ENCODE data around the gene AVPI1. TPM values are rescaled to one million over a fixed set of nuclear protein-coding genes. Genes with fewer than 3 reads are reported as not detected.

AVPI1 gene
- total RNA-seq, 1 donor from 2014 or later, result 6.5 TPM

GRCh38 chr10:97666992-97667391, 20.0 kb downstream of the AVPI1 start:
- TF ChIP-seq CTCF (IDR thresholded peaks at IDR 0.05), result no peak
- DNase-seq (ENCODE audit: low spot score), result no peak
- Mint-ChIP-seq H3K4me3 (ENCODE audit: unreplicated experiment) (no peak overlapping the region), H3K27me3 (ENCODE audit: low read depth) (no peaks in the 10 kb centered on the region), H3K9me3 (ENCODE audit: low read depth) (no peaks in the 10 kb centered on the region), H3K4me1 (ENCODE audit: low read depth) (no peaks in the 10 kb centered on the region), H3K27ac (ENCODE audit: unreplicated experiment) (no peak overlapping the region), H3K36me3 (ENCODE audit: low read depth) (peaks cover 37% of the 10 kb centered on the region)

GRCh38 chr10:97664282-97664850, 22.7 kb downstream of the AVPI1 start:
- DNase-seq (ENCODE audit: low spot score), result no peak
- Mint-ChIP-seq H3K36me3 (ENCODE audit: low read depth) (peaks cover 38% of the 10 kb centered on the region), H3K27me3 (ENCODE audit: low read depth) (no peaks in the 10 kb centered on the region), H3K4me3 (ENCODE audit: unreplicated experiment) (no peak overlapping the region), H3K9me3 (ENCODE audit: low read depth) (no peaks in the 10 kb centered on the region), H3K27ac (ENCODE audit: unreplicated experiment) (no peak overlapping the region), H3K4me1 (ENCODE audit: low read depth) (peaks cover 4% of the 10 kb centered on the region)
- no peak for TF ChIP-seq CTCF (IDR thresholded peaks at IDR 0.05)

GRCh38 chr10:97659589-97659988, 27.5 kb downstream of the AVPI1 start:
- Mint-ChIP-seq H3K27ac (ENCODE audit: unreplicated experiment) (no peak overlapping the region), H3K4me3 (ENCODE audit: unreplicated experiment) (no peak overlapping the region), H3K4me1 (ENCODE audit: low read depth) (peaks cover 6% of the 10 kb centered on the region), H3K27me3 (ENCODE audit: low read depth) (no peaks in the 10 kb centered on the region), H3K9me3 (ENCODE audit: low read depth) (no peaks in the 10 kb centered on the region), H3K36me3 (ENCODE audit: low read depth) (peaks cover 34% of the 10 kb centered on the region)
- no peak for TF ChIP-seq CTCF (IDR thresholded peaks at IDR 0.05)
- DNase-seq (ENCODE audit: low spot score), result no peak

- Mint-ChIP-seq H3K27me3 (ENCODE audit: low read depth) (no peaks in the 10 kb centered on the region), H3K4me1 (ENCODE audit: low read depth) (peaks cover 11% of the 10 kb centered on the region), H3K27ac (ENCODE audit: unreplicated experiment) (peak overlapping the region; percentile 51), H3K9me3 (ENCODE audit: low read depth) (no peaks in the 10 kb centered on the region), H3K4me3 (ENCODE audit: unreplicated experiment) (no peak overlapping the region), H3K36me3 (ENCODE audit: low read depth) (peaks cover 29% of the 10 kb centered on the region)
- DNase-seq (ENCODE audit: low spot score), result no peak
- no peak for TF ChIP-seq CTCF (IDR thresholded peaks at IDR 0.05)
These were observed 30.3 kb downstream of the AVPI1 start for GRCh38 chr10:97656777-97657176.

- H3K36me3 Mint-ChIP-seq (ENCODE audit: low read depth), result peaks cover 16% of the 10 kb centered on the region
- no peak overlapping the region for H3K4me3 Mint-ChIP-seq (ENCODE audit: unreplicated experiment)
- H3K9me3 Mint-ChIP-seq (ENCODE audit: low read depth), result no peaks in the 10 kb centered on the region
- no peaks in the 10 kb centered on the region for H3K27me3 Mint-ChIP-seq (ENCODE audit: low read depth)
- TF ChIP-seq CTCF (IDR thresholded peaks at IDR 0.05), result no peak
- H3K4me1 Mint-ChIP-seq (ENCODE audit: low read depth), result peaks cover 41% of the 10 kb centered on the region
- H3K27ac Mint-ChIP-seq (ENCODE audit: unreplicated experiment), result no peak overlapping the region
- DNase-seq (ENCODE audit: low spot score), result no peak
These were observed 35.3 kb downstream of the AVPI1 start for GRCh38 chr10:97651773-97652172.

Data from chondrocyte (in vitro differentiated cells).